Activated T-cell treated with anti-CD3 and anti-CD28 coated beads, Interleukin-2, amount 50 U/mL, for 72 hours (primary cell): ENCODE results near the gene CPA5. TPM values are rescaled to one million over a fixed set of nuclear protein-coding genes. Genes with fewer than 3 reads are reported as not detected.

Source experiments
- ATAC-seq, 2 donors: fragments of 150-1000 bp; cut with Tn5 transposase; replicated peaks in 1 of 2; 2 replicates each; pipeline ENCODE4 v1.10.0; 2021; ENCODE audit warnings: moderate library complexity in 2 of 2, mild to moderate bottlenecking in 1 of 2
- DNase-seq, 2 donors: peaks; one replicate each; pipeline ENCODE4 v3.0.0; 2021 to 2022; ENCODE audit warnings: mixed read lengths in 1 of 2
- H3K27ac Mint-ChIP-seq: one replicate; pipeline ENCODE4 v1.8.0; 2022; ENCODE audit warnings: mild to moderate bottlenecking, moderate library complexity, mixed read lengths
- H3K27me3 Mint-ChIP-seq: one replicate; pipeline ENCODE4 v1.8.0; 2022; ENCODE audit warnings: low read depth, mixed read lengths
- H3K36me3 Mint-ChIP-seq, 2 donors: one replicate each; pipeline ENCODE4 v1.8.0; 2022; ENCODE audit warnings: mixed read lengths in 2 of 2, mild to moderate bottlenecking in 1 of 2; ENCODE audit not compliant: insufficient read depth in 2 of 2
- H3K4me1 Mint-ChIP-seq: one replicate; pipeline ENCODE4 v1.8.0; 2022; ENCODE audit warnings: low read depth, mixed read lengths
- H3K4me3 Mint-ChIP-seq, 2 donors: one replicate each; pipeline ENCODE4 v1.8.0; 2022; ENCODE audit warnings: mild to moderate bottlenecking in 2 of 2, mixed read lengths in 2 of 2, moderate library complexity in 2 of 2
- H3K9me3 Mint-ChIP-seq, 2 donors: one replicate each; pipeline ENCODE4 v1.8.0; 2022; ENCODE audit warnings: mixed read lengths in 2 of 2
- total RNA-seq, 2 donors: library from RNA; stranded (reverse); gene quantifications; one replicate each; pipeline ENCODE4 v1.2.3, GENCODE V29; 2022

Gene CPA5
- total RNA-seq, 2 donors from 2014 or later = 4.4 to 5.9 TPM

DNA sequence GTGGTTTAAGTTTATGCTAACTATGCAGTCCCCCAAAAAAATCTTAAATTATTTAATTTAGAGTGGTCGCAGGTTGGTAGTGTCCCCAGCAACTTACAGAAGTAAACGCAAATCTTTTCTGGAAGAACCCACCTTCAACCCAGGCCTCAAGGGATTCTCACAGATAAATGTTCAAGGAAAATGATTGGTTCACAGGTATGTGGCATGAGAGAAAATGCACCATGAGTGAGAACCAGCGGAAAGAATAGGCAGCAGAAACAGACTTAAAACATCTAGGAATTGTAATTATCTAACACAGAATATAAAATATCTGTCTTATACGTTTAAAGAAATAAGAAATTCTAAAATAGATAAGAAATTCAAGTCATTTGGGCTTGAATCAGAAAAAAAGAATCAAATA is 2.7 kb upstream of the CPA5 start:
- Mint-ChIP-seq H3K27me3 (no peaks in the 10 kb centered on the region), H3K4me3 (no peak overlapping the region), H3K27ac (no peak overlapping the region), H3K9me3 (no peaks in the 10 kb centered on the region), H3K36me3 (no peaks in the 10 kb centered on the region), H3K4me1 (no peaks in the 10 kb centered on the region)
- no peak for ATAC-seq
- DNase-seq = no peak

DNA sequence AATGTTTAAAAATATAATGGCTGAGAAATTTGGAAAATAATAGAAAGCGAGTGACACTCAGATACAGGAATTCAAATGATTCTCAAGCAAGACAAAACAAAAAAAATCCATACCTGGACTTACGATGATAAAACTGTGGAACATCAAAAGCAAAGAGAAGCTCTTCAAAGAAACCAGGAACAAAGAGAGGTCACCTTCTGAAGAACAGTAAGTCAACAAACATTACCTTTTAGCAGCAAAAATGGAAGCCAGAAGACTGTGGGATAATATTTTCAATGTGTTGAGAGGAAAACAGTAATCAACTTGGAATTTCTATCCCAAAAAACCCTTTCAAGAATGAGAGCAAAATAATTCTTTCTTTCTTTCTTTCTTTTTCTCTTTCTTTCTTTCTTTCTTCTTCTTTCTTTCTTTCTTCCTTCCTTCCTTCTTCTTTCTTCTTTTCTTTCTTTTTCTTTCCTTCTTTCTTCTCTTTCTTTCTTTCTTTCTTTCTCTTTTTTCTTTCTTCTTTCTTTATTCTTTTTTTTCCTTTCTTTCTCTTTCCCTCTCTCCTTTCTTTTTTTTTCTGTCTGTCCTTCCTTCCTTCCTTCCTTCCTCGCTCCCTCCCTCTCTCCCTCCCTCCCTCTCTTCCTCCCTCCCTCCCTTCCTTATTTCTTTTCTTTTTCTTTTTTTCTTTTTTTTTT is 1.8 kb upstream of the CPA5 start:
- ATAC-seq = no peak

DNA sequence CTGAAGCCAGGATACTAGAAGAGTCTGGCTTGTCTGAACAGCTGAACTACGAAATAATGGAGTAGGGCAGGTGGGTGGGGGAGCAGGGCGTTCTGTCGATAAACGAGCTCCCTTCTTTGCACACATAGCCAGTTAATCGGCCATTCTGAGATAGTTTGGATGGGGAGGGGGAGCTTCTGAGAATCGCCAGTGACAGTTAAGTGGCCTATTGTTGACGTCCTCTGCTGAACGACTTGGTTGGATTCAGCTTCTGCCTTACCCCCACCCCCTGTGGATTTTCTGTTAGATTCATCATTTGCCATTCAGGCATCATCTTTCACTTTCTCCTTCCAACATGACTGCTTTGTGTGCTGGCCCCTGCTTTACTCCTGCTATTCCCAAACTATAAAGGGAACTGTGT is 520 bp downstream of the CPA5 start:
- Mint-ChIP-seq H3K27ac (no peak overlapping the region), H3K9me3 (no peaks in the 10 kb centered on the region), H3K27me3 (no peaks in the 10 kb centered on the region), H3K36me3 (no peaks in the 10 kb centered on the region), H3K4me1 (peaks cover 3% of the 10 kb centered on the region), H3K4me3 (no peak overlapping the region)
- DNase-seq = no peak
- ATAC-seq = no peak

More for the DNA sequence above, 1.8 kb upstream of the CPA5 start:
- Mint-ChIP-seq H3K9me3 (no peaks in the 10 kb centered on the region), H3K27ac (no peak overlapping the region), H3K4me1 (no peaks in the 10 kb centered on the region), H3K36me3 (no peaks in the 10 kb centered on the region), H3K4me3 (no peak overlapping the region), H3K27me3 (no peaks in the 10 kb centered on the region)
- no peak for DNase-seq

DNA sequence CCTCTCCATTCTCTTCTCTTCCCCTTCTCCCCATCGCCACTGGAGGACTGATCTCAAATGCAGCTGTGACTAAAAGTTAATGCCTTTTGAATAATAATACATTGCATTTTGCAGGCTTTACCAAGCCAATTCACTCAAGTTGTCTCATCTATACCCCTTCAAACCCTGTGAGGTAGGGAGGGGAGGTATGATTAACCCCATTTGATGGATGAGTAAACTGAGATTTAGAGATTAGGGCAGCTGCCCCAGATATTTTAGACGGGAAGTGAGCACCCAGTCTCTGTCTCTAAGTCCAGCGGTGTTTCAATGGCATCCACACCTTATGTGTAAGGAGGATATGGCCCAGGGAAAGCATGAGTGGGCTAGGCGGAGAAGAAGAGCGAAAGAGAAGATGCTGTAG is 1.1 kb downstream of the CPA5 start:
- Mint-ChIP-seq H3K27ac (no peak overlapping the region), H3K9me3 (no peaks in the 10 kb centered on the region), H3K36me3 (no peaks in the 10 kb centered on the region), H3K4me1 (peaks cover 4% of the 10 kb centered on the region), H3K27me3 (no peaks in the 10 kb centered on the region), H3K4me3 (no peak overlapping the region)
- no peak for ATAC-seq
- DNase-seq = no peak

DNA sequence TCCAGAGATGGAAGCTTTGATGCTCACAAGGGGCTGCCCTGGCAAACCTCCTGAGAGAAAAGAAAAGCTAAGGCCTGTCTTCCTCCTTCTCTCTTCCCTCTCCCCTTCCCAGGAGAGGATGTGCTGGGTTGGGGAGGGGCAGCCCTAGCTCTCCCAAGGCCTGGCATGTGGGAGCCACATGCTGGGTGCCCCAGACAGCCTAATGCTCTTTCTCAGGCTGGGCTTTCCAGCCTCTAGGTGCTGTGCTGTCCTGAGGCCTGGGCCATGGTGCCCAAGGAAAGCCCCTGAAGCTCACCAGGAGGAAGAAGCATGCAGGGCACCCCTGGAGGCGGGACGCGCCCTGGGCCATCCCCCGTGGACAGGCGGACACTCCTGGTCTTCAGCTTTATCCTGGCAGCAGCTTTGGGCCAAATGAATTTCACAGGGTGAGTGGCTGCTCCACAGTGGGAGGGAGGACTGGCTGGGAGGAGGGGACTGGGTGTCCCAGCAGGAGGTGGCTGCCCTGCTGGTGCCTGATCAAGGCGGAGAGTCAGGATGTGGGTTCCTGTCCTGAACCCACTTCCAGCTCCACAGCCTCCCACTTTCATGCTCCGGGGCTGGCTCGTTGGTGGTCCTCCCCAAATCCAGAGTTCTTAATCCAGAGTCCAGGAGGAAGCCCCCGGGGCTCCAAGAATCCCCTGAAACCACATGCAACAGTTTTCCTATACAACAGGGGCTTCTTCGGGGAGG is 1.7 kb downstream of the CPA5 start:
- Mint-ChIP-seq H3K4me1 (peaks cover 7% of the 10 kb centered on the region), H3K4me3 (no peak overlapping the region), H3K36me3 (no peaks in the 10 kb centered on the region), H3K9me3 (no peaks in the 10 kb centered on the region), H3K27ac (no peak overlapping the region), H3K27me3 (no peaks in the 10 kb centered on the region)
- DNase-seq (no peak), ATAC-seq (no peak)

DNA sequence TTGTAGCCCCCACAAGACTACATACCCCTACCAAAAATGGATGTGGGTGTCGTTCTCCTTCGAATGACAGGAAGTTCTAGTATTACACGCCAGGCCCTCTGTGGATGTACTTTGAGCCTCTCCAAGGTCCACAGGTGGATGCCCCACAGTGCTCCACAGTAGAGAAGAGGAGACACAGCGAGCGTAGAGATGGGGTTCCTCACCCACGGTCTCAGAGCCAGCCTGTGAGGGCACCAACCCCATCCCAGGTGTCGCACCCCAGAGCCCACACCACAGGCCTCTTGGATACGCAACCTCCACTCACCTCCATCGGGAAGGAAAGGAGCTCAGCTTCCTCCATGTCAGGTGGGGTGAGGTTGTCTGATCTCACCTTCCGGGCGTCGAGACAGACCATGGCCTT is 2.3 kb downstream of the CPA5 start:
- H3K4me3 Mint-ChIP-seq = no peak overlapping the region
- DNase-seq (no peak), ATAC-seq (no peak)
- no peaks in the 10 kb centered on the region for H3K9me3 Mint-ChIP-seq
- peaks cover 13% of the 10 kb centered on the region for H3K4me1 Mint-ChIP-seq
- no peaks in the 10 kb centered on the region for H3K36me3 Mint-ChIP-seq
- no peaks in the 10 kb centered on the region for H3K27me3 Mint-ChIP-seq
- H3K27ac Mint-ChIP-seq = no peak overlapping the region

DNA sequence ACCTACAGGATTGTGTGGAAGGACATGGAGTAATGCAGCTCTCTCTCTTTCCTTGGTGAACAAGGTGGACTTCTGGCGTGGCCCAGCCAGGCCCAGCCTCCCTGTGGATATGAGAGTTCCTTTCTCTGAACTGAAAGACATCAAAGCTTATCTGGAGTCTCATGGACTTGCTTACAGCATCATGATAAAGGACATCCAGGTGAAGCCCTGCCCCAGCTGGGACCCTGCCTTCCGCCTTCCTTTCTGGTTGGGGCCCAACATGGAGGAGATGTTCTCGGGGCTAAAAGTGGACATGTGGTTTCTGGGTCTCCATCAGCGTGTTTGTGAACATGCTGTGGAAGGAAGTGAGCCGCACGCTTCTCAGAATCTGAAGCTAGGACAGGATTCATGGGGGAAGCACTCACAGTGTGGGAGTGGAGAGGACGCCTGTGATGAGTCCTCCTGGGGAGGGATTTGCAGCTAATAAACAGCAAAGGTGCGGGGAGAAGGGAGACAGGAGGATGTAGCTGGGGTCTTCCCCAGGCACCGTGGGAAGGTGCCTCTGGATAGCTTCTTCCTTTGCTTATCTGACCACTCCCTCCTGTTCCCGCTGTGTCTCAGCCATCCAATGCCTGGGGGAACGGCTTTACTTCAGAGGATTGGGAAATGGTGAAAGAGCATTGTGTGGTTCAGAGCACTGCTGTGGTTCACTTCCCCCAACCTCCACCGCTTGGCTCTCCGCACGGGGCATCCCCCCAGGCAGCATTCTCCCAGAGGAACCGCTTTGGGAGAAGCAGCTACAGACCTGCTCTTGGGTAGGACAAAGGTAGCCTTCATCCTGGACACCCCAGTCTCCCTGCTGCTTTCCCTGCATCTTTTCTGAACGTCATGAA is 5.5 kb downstream of the CPA5 start:
- DNase-seq = no peak
- no peaks in the 10 kb centered on the region for H3K9me3 Mint-ChIP-seq
- ATAC-seq = peak in 1 of 2 donors; percentile 44

DNA sequence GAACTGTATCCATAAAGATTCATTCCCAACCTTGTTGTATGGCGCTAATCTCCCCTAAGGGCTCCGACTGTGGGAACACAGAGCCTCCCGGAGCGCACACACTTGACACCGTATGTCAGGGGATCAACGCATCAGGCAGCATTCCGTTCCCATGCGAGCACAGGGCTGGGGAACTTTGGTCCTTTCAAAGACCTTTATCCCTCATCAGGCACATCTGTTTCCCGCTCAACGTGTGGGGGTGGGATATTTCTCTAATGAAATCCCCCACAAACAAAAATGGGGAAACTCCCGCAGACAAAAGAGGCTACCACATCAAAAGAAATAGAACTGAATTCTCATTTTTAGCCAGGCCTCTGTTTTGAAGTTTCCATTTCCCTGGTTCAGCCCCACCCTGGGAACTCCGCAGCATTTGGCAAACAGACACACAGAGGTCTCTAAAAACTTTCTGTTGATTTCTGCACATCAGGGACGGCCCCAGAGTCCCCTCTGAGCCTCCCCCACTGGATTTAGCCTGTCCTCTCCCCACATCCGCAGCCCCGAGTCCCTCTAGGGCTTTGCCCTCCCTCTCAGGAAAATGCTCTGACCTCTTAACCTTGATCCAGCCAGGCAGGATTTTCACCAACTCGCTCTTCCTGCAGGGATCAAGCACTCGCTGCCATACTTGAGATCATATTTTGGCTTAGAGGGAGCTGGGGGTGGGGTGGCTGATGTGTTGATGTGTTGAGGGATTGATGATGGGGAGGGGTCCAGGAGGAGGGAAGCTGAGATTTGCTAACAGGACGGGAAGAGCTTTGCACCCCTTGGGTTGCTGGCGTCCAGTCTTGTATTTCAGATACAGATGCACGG is 6.6 kb downstream of the CPA5 start:
- Mint-ChIP-seq H3K4me3 (peak overlapping the region in 1 of 2 donors; percentile 12), H3K36me3 (no peaks in the 10 kb centered on the region), H3K27me3 (peaks cover 8% of the 10 kb centered on the region), H3K4me1 (peaks cover 24% of the 10 kb centered on the region), H3K27ac (no peak overlapping the region), H3K9me3 (no peaks in the 10 kb centered on the region)
- peak; percentile 13 to 35 for ATAC-seq
- DNase-seq = no peak

More for the DNA sequence above, 5.5 kb downstream of the CPA5 start:
- Mint-ChIP-seq H3K27me3 (peaks cover 8% of the 10 kb centered on the region), H3K4me3 (peak overlapping the region in 1 of 2 donors; percentile 12), H3K4me1 (peaks cover 24% of the 10 kb centered on the region), H3K36me3 (no peaks in the 10 kb centered on the region), H3K27ac (no peak overlapping the region)

DNA sequence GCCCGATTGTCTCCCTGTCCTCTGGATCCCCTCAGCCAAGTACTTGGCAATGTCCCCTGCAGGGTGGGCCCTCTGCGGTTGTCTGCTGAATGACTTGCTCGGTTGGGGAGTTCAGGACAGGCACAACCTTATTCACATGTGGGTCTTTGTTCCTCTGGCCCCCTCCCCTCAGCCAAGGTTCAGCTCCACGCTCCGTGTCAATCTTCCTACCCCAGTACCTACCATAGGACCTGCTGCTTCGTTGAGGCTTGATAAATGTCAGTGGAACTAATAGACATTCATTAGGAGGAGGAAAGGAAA is 7.1 kb downstream of the CPA5 start:
- no peaks in the 10 kb centered on the region for H3K9me3 Mint-ChIP-seq
- no peak overlapping the region for H3K27ac Mint-ChIP-seq
- peaks cover 24% of the 10 kb centered on the region for H3K4me1 Mint-ChIP-seq
- peaks cover 8% of the 10 kb centered on the region for H3K27me3 Mint-ChIP-seq
- ATAC-seq (no peak), DNase-seq (no peak)
- no peaks in the 10 kb centered on the region for H3K36me3 Mint-ChIP-seq
- H3K4me3 Mint-ChIP-seq = no peak overlapping the region

DNA sequence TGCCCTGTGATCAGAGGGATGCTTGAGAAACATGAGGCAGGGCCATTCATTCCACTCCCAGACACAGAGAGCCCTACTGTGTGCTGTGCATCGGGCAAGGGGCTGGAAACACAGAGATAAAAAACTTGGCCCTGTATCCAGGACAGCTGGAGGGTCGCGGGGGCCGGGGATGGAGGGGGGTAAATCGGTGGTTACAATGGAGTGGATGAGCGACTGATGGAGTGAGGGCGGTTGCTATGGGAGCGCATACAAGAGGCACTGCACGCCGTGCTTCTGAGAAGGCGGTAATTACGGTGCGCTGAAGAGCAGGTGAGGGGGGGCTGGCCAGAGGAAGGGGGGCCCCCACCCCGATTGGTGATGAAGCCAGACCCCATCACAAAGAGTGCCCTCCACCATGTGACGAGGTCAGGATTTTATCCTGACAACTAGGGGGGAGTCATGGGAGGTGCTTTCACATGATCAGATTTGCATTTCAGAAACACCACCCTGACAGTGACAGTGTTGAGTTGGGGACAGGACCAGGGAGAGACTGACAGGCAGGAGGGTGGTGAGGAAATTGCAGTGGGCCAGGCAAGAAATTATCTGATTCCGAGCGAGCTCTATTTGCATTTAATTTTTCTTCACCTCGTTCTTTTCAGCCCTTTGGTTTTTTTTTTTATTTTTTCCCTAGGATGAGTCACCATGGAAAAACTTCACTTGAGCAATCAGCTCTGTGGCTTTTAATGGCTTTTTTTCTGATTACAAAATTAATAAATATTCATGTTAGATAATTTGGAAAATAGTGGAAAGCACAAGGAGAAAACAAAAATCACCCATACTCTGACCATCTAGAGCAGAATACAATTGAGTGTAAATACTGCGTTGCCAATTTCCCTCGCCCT is 7.8 kb downstream of the CPA5 start:
- no peak for ATAC-seq
- Mint-ChIP-seq H3K4me1 (peaks cover 24% of the 10 kb centered on the region), H3K36me3 (no peaks in the 10 kb centered on the region), H3K27me3 (peaks cover 8% of the 10 kb centered on the region), H3K9me3 (no peaks in the 10 kb centered on the region), H3K27ac (no peak overlapping the region), H3K4me3 (no peak overlapping the region)
- DNase-seq = no peak

DNA sequence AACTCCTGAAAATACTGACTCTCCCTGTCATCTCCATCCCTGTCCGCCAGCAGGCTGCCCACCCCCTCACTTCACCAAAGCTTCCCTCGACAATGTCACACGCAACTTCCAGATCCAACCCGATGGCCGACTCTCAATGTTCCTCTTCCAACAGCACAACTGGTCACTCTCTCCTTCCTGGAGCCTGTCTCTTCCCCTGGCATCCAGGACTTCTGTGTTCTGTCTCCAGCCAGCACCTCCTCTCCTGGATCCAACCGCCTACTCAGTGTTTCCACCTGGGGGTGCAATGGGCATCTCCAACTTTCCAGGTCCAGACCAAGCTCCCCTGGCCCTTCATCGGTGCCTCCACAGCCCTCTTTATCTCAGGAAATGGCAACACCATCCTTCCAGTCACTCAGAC is 8.6 kb downstream of the CPA5 start:
- H3K27me3 Mint-ChIP-seq = peaks cover 8% of the 10 kb centered on the region
- no peak overlapping the region for H3K4me3 Mint-ChIP-seq
- ATAC-seq (no peak), DNase-seq (no peak)
- peaks cover 24% of the 10 kb centered on the region for H3K4me1 Mint-ChIP-seq
- no peak overlapping the region for H3K27ac Mint-ChIP-seq
- H3K9me3 Mint-ChIP-seq = no peaks in the 10 kb centered on the region
- peaks cover 0 to under 1% of the 10 kb centered on the region in 2 donors for H3K36me3 Mint-ChIP-seq
